HG03439 (cell line): ENCODE results near the gene PRRC2A.

Experiments used
- ATAC-seq: cut with Tn5 transposase; IDR thresholded peaks from one replicate; pipeline ENCODE4 v1.9.1; 2021; ENCODE audit warnings: mild to moderate bottlenecking, moderate library complexity; ENCODE audit not compliant: unreplicated experiment

The PRRC2A gene

GRCh38 chr6:31622684-31623091 is 2.2 kb downstream of the PRRC2A start:
- no peak for ATAC-seq

GRCh38 chr6:31624070-31624469 is 3.6 kb downstream of the PRRC2A start:
- ATAC-seq, result no peak

- no peak for ATAC-seq
These were observed 6.4 kb downstream of the PRRC2A start for GRCh38 chr6:31626952-31627351.

GRCh38 chr6:31627690-31628287 is 7.3 kb downstream of the PRRC2A start:
- ATAC-seq, result no peak

- ATAC-seq, result no peak
These were observed 8.5 kb downstream of the PRRC2A start for GRCh38 chr6:31629014-31629413.

GRCh38 chr6:31630177-31630934 is 9.8 kb downstream of the PRRC2A start:
- no peak for ATAC-seq

GRCh38 chr6:31631209-31631608 is 10.7 kb downstream of the PRRC2A start:
- no peak for ATAC-seq

GRCh38 chr6:31631681-31632278 is 11.3 kb downstream of the PRRC2A start:
- ATAC-seq, result no peak

- no peak for ATAC-seq
These were observed 11.9 kb downstream of the PRRC2A start for GRCh38 chr6:31632279-31632946.

- no peak for ATAC-seq
These were observed 12.9 kb downstream of the PRRC2A start for GRCh38 chr6:31633447-31633846.

- ATAC-seq, result no peak
These were observed 13.6 kb downstream of the PRRC2A start for GRCh38 chr6:31634131-31634530.

- ATAC-seq, result no peak
These were observed 14.6 kb downstream of the PRRC2A start for GRCh38 chr6:31634969-31635575.

GRCh38 chr6:31636698-31637596 is 16.4 kb downstream of the PRRC2A start:
- no peak for ATAC-seq

- no peak for ATAC-seq
These were observed 18.5 kb downstream of the PRRC2A start for GRCh38 chr6:31639043-31639442.

GRCh38 chr6:31639449-31639861 is 18.9 kb downstream of the PRRC2A start:
- no peak for ATAC-seq

- ATAC-seq, result no peak
These were observed 20.1 kb downstream of the PRRC2A start for GRCh38 chr6:31640612-31641011.

- no peak for ATAC-seq
These were observed 20.9 kb downstream of the PRRC2A start for GRCh38 chr6:31641370-31641769.

GRCh38 chr6:31642798-31643570 is 22.5 kb downstream of the PRRC2A start:
- no peak for ATAC-seq

GRCh38 chr6:31643818-31644454 is 23.4 kb downstream of the PRRC2A start:
- ATAC-seq, result no peak
